ENCODE data around the gene BRMS1.
"Not testable (repeated sequence)": the region's sequence is repeated elsewhere in the genome, so short reads cannot be mapped to it uniquely, and the experiment has no call there.

BRMS1 gene

GRCh38 chr11:66321606-66322005, 23.3 kb downstream of the BRMS1 start:
- no peak for DNase-seq

GRCh38 chr11:66320748-66321147, 24.2 kb downstream of the BRMS1 start:
- DNase-seq = not testable (repeated sequence)

- not testable (repeated sequence) for DNase-seq
Measured at GRCh38 chr11:66320289-66320688, 24.6 kb downstream of the BRMS1 start.

- DNase-seq = no peak
Measured at GRCh38 chr11:66318600-66318970, 26.3 kb downstream of the BRMS1 start.

GRCh38 chr11:66317723-66318599, 26.9 kb downstream of the BRMS1 start:
- DNase-seq = peak; percentile 89

- peak; percentile 65 for DNase-seq
Measured at GRCh38 chr11:66317322-66317722, 27.6 kb downstream of the BRMS1 start.

GRCh38 chr11:66316849-66317251, 28.1 kb downstream of the BRMS1 start, which contains the start of gene CD248:
CD248 (minus strand) TSS chr11:66317044; CDS start chr11:66317027, 17 bp downstream.
- peak; percentile 11 for DNase-seq

GRCh38 chr11:66315921-66316811, 28.7 kb downstream of the BRMS1 start:
- DNase-seq = no peak

GRCh38 chr11:66315498-66315885, 29.4 kb downstream of the BRMS1 start:
- no peak for DNase-seq

GRCh38 chr11:66314561-66315497, 30.1 kb downstream of the BRMS1 start:
- DNase-seq = no peak

GRCh38 chr11:66314186-66314501, 30.8 kb downstream of the BRMS1 start:
- DNase-seq = no peak

GRCh38 chr11:66313321-66314185, 31.4 kb downstream of the BRMS1 start:
- DNase-seq = no peak

GRCh38 chr11:66312549-66313320, 32.2 kb downstream of the BRMS1 start:
- peak; percentile 99 for DNase-seq

GRCh38 chr11:66311965-66312548, 32.8 kb downstream of the BRMS1 start:
- DNase-seq = peak; percentile 98

- DNase-seq = no peak
Measured at GRCh38 chr11:66311470-66311964, 33.4 kb downstream of the BRMS1 start.

- DNase-seq = not testable (repeated sequence)
Measured at GRCh38 chr11:66310803-66311440, 34.0 kb downstream of the BRMS1 start.

GRCh38 chr11:66310324-66310723, 34.6 kb downstream of the BRMS1 start:
- no peak for DNase-seq

- DNase-seq = no peak
Measured at GRCh38 chr11:66309475-66309874, 35.4 kb downstream of the BRMS1 start.

- no peak for DNase-seq
Measured at GRCh38 chr11:66302656-66303055, 42.2 kb downstream of the BRMS1 start.

GRCh38 chr11:66299186-66299585, 45.7 kb downstream of the BRMS1 start:
- no peak for DNase-seq
